NCI-H460 (cell line): ENCODE measurements around the gene GRAP2. TPM values are rescaled to one million over a fixed set of nuclear protein-coding genes. Genes with fewer than 3 reads are reported as not detected.
"Not testable (repeated sequence)": the region's sequence is repeated elsewhere in the genome, so short reads cannot be mapped to it uniquely, and the experiment has no call there.

Experiments
- DNase-seq: peaks from one replicate; pipeline ENCODE4 v3.0.0-alpha.2; 2016; ENCODE audit warnings: low read depth; ENCODE audit errors: extremely low read depth
- total RNA-seq: library from RNA; depleted of rRNA; stranded (reverse); fragments of >200 nt; shearing (Covaris generic); gene quantifications from 2 replicates; pipeline ENCODE4 v1.2.3, GENCODE V29; 2014

GRAP2 gene
- total RNA-seq, 1 experiment from 2014 or later = 0.02 TPM

GRCh38 chr22:39942439-39943230 is 41.8 kb downstream of the GRAP2 start:
- no peak for DNase-seq

GRCh38 chr22:39943337-39943736 is 42.5 kb downstream of the GRAP2 start:
- no peak for DNase-seq

- DNase-seq = no peak
These were observed 43.3 kb downstream of the GRAP2 start for GRCh38 chr22:39943953-39944872.

DNA sequence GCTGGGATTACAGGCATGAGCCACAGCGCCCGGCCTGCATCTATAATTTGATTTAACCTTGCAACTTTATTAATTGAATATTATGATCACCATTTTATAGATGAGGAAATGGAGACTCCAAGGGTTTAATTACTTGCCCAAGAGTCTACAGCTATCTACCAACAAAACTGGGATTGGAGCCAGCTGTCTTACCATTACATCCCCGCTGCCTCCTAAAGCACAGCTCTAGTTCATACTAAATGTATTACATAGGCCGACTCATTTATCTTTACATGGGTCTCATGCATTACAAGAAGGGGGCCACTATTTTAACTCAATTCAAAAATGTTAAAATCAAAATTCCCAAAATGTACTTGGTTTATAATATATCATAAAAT is 45.2 kb downstream of the GRAP2 start:
- DNase-seq = no peak

DNA sequence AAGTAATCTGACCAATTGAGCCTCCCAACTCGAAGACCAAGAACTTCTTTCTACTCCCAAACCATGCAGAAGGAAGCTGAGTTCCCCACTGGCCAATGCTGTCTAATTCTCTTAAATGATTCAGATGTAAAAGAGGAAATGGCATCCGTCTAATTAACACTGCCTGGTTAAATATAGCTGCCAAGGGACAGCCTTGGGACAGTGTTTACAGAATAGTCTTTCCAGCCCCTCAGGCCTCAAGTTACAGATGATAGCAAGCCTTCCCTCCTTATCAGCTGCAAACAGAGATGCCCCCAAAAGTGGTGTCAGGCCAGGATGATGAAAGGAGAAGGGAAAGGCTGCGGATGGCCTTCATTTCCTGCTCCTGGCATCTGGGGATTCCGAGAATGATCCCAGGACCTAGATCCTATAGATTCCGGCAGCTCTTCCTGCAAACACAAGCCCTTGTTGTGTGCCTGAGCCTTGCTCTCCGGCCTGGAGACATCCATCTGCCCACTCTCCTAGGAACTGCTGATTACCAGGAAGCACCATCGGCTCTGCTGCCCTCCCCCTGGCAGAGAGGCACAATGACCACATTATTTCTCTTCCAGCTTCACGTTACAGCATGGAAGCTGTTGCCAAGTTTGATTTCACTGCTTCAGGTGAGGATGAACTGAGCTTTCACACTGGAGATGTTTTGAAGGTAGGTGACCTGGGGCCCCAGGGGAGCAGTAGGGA is 45.8 kb downstream of the GRAP2 start:
- DNase-seq = no peak

DNA sequence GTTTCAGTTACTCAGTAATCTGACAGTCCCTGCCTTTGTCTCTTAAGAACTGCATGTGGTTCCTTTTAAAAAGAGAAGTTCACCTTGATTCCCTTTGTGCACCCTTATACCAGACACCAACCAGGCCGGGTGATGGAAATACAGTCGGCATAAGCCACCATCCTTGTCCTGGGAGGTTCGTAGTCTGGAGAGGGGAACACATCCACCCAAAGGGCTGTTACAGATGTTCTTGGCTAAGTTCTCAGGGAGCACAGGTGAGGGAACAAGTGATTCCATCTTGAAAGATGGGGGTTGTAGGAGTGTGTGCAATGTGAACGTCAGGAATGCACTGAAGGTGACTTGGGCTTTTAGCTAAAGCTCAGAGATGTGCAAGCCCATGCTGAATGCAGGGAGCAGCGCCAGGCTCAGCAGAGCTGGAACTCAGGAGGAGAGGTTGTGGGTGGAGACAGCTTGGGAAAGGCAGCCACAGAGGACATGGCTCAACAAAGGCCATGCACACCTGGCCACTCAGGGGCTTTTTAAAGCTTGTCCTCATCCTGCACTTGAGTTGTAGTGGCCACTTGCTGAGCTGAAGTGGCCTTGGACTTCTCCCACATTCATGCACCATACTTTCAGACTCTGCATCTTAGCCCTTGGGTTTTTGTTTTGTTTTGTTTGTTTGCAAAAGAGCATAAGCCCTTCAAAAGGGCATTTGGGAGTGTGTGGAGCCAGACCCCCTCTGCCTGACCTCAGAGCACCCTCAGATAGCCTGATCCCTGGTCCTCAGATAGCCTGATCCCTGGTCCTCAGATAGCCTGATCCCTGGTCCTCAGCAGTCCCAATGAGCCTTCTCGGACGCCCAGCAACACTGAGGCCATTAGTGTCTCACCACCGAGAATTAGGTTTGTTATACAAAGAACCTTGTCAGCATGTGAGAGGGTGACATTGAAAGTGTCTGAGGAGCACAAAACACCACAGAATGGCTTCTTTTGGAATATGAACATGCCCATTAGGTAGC is 46.6 kb downstream of the GRAP2 start:
- DNase-seq = no peak

DNA sequence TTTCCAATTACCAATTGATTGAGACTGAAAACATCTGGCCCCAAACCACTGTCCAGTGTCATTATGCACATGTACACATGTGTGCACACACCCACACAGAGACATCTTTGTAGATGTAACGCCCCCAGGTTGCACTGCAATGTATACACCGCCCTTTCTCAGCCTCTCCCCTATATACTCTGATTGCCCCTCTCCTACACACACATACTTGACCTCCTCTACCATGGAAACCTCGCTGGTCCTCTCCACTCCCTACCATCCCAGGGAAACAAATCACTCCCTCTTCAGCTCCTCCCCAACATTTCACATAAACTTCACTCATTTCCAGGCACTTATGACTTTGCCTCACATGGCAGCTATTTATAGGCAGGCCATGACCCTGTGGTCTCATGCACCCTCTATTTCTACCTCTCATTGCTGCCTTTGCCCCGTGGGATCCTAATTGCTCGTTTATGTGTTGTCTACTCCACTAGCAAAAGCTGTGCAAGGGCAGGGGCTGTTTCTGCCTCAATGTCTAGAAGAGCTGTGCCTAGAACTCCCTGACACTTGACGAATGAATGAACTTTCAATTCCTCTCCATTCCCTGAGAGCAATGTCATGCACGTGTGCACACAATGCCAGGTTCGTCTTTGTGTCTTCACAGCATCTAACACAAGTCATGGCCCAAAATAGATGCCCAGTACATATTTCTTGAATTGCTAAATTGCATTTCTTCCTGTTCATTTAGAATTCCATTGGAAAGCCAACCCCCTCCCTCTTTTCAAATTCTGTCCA is 49.3 kb downstream of the GRAP2 start:
- DNase-seq = no peak

- DNase-seq = not testable (repeated sequence)
These were observed 50.9 kb downstream of the GRAP2 start for GRCh38 chr22:39951603-39952293.

DNA sequence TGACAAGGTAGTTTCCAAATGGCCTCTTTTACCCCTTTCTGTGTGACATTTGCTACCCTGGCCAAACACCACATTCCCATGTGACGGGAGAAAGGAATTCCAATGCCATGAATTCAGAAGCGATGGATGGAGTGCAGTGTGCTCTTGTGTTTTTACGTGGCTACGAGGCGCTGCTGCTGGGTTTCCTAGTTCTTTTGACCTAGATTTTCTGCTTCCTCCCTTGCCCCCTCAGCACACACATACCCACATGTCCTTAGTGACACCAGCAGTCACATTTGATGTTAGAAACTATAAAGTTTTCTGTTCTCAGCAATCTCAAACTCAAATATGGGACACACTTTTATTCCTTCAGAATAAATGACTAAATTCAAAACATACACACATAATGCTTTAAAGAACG is 51.5 kb downstream of the GRAP2 start:
- no peak for DNase-seq

DNA sequence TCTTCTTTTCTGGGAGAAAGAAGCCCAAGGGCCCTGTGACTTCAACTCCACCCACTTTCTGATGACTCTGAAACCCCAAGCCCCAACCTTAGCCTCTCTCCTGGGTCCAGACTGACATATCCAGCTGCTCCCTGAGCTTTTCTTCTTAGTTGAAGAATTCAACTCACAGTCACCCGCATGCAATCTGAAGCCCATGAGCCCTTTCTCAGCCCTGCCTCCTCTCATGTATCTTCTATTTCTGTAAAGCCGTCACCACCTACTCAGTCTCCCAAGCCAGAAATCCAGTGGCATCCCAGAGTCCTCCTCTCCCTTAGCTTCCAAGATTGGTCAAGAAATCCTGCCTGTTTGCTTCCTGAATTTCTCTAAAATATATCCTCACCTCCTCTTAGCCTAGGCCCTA is 52.2 kb downstream of the GRAP2 start:
- no peak for DNase-seq

DNA sequence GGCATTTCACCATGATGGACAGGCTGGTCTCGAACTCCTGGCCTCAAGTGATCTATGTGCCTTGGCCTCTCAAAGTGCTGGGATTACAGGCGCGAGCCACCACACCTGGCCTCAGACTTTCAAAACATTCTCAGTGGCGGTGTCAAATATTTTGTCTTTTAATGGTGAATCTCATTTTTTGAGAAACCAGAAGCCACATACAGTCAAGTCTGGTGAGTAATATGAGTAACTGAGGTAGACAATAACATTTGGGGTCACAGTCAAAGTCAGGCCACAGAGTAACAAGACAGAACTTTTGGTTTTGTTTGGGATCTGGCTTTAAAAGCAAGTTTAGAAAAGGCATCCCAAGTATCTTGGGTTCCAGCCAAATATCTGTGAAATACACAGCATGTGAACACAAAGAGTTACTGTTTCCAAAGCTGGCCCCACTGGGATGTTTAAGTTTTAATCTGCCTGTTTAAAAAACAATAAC is 53.7 kb downstream of the GRAP2 start:
- no peak for DNase-seq

DNA sequence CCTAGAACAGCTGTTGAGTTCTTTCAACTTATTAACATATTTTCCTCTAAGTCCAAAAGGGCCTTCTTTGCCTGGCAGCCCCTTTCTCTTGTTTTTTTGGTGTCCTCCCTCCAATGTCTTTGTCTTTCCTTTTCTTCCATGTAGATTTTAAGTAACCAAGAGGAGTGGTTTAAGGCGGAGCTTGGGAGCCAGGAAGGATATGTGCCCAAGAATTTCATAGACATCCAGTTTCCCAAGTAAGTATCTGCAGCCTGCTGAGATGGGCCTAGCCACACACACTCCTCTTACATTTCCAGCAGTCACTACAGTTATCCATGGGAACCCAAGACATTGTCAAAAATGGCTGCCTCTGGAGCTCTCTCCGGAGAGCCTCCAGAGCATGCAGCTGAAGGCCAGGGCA is 54.8 kb downstream of the GRAP2 start:
- no peak for DNase-seq

DNA sequence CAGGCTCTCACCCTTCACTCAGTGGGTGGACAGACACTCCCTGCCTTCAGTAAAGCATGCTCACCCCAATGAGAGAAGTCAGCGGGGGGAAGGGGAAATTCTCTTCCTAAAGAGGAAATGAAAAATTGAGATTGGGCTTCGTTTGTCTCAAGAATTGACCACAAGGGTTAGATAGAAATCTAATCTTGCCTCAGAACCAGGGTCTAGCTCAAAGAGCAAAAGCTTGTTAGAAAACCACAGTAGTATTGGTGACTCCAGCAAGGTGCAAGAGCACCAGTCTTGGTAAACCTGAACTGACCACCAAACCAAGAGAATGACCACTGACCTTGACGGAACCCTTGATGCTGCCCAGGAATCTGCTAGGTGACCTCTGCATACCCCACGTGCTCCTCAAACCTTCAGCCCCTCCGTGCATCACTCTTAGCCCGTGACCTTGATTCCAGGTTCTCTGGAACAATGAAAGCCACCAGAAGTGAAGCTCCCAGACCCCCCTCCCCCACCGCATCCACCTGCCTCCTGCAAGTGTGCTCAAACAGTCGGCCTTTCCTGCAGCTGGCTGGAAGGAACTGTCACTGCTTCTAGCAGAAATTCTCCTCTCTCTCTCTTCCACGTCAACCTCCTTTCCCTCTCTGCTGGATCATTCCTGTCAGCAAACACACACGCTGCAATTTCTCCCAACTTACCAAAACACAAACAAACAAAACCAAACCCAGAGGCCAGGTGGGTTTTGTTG is 56.2 kb downstream of the GRAP2 start:
- no peak for DNase-seq

DNA sequence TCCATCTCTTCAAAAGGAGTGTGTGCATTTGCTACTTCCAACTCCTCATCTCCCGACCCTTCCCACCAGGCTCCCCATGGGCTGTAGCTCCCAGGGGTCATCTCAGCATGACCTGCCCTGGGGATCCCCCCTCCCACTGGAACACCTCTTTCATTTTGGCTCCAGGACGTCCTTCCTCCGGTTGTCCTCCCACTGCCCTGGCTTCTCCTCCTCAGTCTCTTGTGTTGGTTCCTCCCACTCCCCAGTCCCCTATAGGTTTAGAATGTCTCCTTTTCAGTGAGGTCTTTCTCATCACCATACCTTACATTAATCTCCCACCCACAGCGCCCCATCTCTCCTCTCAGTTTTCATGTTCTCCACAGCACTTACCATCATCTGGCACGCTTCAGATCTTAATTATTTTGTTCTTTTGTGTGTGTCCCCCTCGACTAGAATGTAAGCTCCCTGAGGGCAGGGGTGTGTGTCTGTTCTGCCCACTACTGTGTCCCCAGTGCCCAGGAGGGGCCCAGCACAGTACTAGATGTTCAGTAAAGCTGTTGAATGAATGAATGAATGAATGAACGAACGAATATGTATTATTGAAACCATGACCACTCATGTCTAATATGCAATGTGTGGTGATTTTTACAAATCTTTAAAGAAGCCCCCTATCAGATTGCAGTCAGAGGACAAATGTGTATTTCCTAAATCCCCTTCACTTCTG is 57.3 kb downstream of the GRAP2 start:
- no peak for DNase-seq

DNA sequence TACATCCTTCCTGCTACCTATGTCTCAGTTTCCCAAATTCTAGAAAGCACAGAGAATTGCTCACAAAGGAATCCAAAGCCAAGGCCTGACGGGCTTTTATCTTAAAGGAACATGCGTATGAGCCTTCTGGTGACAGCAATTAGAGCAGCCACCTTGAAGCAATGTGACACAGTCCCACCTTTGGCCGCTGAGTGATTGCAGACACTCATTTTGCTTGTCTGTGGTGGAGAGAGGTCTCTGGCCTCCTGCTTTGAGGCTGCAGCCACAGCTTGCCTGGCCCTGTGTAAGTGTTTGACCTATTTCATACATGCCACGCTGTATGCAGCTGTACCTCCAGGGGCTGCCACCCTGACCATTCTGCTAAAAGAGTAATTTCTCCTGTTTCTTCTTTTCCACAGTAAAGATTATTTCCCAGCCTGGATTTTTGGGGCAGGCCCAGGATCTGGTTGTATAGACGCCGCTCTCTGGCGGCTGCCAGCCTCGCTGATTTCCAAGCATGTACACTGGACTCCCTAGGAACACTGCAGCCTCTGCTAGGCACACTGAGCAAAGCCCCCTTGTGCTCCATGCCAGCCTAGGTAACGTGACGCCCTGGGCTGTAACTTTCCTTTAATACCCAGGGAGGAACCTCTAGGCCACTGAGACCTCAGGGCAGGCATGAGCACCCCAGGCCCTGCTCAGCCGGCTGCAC is 58.2 kb downstream of the GRAP2 start:
- no peak for DNase-seq

DNA sequence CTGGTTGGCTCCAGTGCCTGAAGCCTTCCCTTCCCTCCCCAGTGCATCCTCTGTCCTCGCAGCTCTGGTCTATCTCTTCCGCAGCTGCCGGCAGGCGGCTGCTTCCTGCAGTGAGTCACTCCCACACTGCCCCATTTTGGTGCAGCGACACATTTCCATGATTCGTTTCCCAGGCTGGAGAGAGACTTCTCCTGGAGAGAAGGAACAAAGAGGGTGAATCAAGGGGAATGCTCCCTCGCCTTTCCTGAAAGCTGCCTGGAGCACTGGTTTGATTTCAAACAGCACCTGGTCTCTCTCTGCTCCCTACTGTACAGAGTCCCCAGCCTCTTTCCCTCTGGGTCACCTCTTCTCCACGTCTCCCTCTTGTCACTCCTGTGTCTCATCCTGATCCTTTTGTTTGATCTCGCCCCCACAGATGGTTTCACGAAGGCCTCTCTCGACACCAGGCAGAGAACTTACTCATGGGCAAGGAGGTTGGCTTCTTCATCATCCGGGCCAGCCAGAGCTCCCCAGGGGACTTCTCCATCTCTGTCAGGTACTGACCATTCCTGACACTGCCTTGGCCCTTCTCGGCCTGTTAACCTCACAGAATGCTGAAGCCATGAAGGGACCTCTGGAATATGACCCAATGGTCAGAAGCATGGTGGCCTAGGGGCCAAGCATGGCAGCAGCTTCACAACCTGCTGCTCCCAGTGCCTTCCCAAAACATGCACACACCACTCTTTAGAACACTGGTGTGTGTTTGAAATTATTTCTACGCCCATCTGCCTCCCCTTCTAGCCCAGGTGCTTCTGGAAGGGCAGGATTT is 59.0 kb downstream of the GRAP2 start, which contains the start of gene TMA7B:
Gene TMA7B, plus strand, starts transcription at position 758 of the 808 bp plus-strand sequence. CDS start 3,978 bp downstream, outside the sequence.
- no peak for DNase-seq
